CD4-positive, alpha-beta T cell treated with Interleukin-17A for 1 hour (primary cell): Measurements from ENCODE around the gene ITFG2.
"Not testable (repeated sequence)": the region's sequence is repeated elsewhere in the genome, so short reads cannot be mapped to it uniquely, and the experiment has no call there.

Source experiments
- DNase-seq: peaks from one replicate; pipeline ENCODE4 v3.0.0-alpha.2; 2020

The ITFG2 gene

GRCh38 chr12:2812290-2813213, at the start of gene ITFG2:
ITFG2 (plus strand) TSS chr12:2812668; CDS start chr12:2812761, 93 bp downstream.
- DNase-seq = peak; percentile 98

DNA sequence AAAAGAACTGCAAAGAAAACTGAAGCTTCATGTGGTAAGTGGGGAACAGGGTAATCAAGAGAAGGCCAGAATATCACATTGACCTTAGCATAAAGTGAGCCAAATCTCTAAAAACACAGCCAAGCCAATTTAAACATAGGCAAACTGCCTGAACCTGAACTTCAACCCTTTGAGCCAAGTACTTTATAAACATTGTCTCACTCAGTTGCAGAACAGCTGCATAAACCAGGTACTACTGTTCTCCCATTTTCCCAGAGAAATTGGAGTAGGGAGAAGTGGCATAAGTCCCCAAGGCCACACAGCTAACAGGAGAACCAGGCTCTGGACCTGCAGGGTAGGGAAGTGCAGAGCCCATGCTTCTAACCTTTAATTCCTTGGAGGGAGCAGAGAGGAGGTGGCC, 48.1 kb upstream of the ITFG2 start:
- no peak for DNase-seq

GRCh38 chr12:2765052-2765451, 47.4 kb upstream of the ITFG2 start:
- no peak for DNase-seq

GRCh38 chr12:2765608-2766007, 46.9 kb upstream of the ITFG2 start:
- DNase-seq = no peak

DNA sequence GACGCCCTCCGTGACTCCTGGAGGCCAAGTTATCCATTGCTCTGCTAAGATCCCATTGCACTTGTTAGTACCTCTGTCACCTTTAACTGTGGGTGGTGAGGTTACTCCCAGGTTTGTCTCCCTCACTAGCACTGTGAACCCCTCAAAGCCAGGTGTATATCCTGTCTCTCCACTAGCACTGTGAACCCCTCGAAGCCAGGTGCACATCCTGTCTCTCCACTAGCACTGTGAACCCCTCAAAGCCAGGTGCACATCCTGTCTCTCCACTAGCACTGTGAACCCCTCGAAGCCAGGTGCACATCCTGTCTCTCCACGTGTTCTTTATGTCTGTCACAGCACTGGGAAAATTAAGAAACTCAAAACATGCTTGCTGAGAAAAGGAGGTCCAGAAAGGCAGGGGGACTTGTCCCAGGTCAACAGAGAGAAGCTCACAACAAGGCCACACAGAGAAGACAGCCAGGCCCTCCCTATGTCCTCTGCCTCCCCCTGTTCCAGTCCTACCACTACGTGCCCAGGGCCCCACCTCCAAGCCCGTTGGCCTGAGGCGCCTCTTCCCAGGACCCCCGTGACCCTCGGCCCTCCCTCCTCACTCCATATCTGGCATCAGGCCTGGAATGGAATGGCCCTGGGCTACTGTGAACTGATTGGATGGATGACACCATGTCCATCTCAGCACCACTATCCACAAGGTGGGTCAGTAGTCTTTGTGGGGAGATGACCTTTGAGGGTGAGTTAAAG, 44.1 kb upstream of the ITFG2 start:
- no peak for DNase-seq

DNA sequence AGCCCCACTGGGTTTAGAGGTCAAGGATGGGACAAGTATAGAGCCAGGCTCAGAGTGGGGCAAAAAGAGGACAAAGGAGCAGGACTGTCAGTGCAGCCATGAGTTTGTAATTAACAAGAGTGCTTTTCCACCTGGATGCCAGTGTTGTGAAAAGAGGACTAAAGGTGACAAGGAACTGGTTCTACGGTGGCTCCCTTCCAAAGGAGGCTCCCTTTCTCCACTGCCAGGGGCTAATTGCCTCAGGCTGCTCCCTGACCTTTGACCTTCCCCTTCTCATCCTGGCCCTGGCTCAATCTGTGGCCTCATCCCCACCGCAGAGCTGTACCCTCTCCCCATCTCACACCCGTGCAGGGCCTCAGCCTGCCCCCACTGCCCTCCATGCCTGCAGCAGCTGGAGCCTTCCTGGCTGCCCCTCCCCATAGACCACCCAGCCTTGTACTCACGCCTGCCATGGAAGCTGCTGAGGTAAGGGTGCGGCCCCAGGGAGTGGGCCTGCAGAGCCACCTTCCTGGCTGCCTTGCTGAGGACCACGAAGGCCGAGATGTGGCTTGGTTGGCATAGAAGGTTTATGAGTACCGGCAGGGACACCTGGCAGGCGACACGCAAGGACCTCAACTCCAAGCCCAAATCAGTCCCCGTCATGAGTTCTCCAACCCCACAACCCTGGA, 42.5 kb upstream of the ITFG2 start:
- no peak for DNase-seq

DNA sequence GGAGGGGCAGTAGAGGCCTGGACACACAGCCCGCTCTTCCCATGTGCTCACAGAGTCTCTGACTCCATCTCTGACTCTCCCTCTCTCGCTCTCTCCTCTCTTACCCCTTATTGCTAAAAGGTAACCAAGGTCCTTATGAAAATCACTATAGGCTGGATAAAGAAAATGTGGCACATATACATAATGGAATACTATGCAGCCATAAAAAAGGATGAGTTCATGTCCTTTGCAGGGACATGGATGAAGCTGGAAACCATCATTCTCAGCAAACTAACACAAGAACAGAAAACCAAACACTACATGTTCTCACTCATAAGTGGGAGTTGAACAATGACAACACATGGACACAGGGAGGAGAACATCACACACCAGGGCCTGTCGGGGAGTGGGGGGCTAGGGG, 41.9 kb upstream of the ITFG2 start:
- DNase-seq = not testable (repeated sequence)

GRCh38 chr12:2772370-2772769, 40.1 kb upstream of the ITFG2 start:
- DNase-seq = no peak

GRCh38 chr12:2773199-2773875, 39.1 kb upstream of the ITFG2 start:
- no peak for DNase-seq

DNA sequence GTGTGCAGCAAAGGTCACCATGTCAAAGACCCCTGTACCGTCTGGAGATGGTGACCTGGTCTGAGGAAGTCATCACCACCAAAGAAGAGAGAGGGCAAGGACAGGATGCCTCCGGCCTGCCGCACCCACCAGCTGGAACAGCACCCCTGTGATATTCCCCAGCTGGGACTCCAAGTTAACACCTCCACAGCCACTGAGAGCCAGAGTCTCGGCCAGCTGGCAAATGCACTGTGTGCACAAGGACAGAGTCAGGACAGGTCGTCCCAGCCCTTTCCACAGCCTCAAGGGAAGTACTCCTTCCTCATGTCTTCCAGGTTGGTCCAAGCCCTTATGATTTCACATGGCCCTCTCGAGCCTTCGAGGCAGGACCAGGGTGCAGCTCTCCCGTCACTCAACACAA, 37.0 kb upstream of the ITFG2 start:
- no peak for DNase-seq

- no peak for DNase-seq
These were observed 36.2 kb upstream of the ITFG2 start for GRCh38 chr12:2776129-2776806.

DNA sequence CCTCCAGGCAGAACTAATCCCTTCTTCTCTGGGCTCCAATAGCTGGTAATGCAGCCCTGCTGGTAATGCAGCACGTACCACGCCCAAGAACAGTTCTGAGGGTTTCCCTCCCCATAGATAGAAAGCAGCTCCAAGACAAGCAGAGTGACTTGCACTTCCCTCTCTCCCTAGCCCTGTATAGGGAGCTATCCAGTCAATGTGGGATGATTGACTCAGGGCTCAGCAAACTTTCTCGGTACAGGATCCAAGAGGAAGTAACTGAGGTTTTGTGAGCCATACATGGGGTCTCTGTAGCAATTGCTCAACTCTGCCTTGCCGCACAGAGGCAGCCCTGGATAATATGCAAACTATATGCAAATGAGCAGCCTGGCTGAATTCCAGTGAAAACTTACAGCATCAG, 33.2 kb upstream of the ITFG2 start:
- no peak for DNase-seq

- peak; percentile 53 for DNase-seq
These were observed 28.4 kb upstream of the ITFG2 start for GRCh38 chr12:2783936-2784600.

GRCh38 chr12:2785017-2785416, 27.5 kb upstream of the ITFG2 start:
- no peak for DNase-seq

GRCh38 chr12:2791089-2791488, 21.4 kb upstream of the ITFG2 start:
- no peak for DNase-seq

DNA sequence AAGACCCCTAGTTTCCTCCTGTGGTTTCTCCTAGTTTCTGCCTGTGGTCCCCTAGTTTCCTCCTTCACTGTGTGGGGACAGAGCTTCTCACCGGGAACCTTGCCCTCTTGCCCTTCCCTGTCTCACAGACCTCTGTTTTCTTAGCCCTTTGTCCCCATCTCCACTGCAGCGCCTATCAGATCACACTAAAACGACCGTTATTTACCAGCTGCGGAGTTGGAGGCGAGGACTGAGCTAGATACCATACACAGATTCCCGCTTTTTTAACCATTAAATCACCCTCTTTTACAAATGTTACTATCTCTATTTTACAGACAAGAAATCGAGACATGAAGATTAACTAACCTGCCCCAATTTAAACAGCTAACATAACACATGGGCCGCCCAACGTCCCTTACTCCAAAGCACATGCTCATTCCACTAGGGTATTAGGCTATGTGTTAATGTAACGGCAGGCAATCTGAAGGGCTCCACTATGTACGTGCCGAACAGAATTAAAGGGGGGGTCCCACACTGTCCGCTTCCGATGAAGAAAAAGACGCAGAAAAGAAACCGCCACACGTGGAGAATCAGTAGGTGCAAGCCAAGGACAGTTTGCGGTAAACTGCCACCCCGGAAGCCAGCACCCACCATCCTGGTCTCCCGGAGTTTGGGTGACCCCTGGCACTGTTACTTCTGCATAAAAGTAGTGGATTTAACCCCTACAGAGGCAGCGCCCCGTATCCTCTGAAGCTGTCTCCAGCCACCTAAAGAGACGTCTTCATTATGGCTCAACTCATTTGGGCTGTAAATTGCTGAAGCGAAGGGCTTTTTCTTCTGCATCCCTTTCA, 19.6 kb upstream of the ITFG2 start:
- no peak for DNase-seq

DNA sequence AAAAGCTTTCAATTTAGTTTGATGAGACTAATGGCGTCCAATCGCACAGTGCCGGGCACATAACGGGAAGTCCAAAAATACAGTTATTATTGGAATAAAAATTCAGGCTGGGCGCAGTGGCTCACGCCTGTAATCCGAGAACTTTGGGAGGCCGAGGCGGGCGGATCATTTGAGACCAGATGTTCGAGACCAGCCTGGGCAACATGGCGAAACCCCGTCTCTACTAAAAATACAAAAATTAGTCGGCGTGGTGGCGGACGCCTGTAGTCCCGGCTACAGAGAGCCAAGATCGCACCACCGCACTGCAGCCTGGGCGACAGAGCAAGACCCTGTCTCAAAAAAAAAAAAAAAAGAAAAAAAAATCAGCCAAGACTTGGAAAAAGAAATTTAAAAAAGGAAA, 18.9 kb upstream of the ITFG2 start:
- DNase-seq = no peak

- DNase-seq = peak; percentile 17
These were observed 18.2 kb upstream of the ITFG2 start for GRCh38 chr12:2794191-2794735.

DNA sequence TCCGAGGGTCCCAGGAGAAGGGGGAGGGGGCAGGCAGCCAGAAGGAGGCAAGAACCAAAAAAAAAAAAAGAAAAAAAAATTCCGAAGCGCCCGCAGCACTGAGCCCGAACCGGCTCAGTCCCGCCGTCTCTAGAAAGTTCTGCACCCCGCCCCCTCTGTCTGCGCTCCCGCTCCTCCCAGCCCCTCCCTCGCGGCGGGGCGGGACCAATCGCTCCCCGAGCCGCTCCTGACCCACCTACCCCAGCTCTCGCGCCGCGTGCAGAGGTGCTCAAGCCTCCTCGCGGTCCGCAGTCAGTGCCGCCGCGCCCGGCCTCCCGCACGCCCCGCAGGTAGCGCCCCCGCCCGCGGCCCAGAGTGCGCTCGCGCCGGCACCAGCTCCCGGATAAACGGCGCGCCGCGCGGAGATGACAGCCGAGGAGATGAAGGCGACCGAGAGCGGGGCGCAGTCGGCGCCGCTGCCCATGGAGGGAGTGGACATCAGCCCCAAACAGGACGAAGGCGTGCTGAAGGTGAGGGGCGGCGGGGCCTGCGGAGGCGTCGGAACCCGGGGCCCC, 17.7 kb upstream of the ITFG2 start, which contains the start of gene FKBP4:
TSS of gene FKBP4 (plus strand) at position 235 of the 554 bp plus-strand sequence. CDS start at position 405, 170 bp downstream.
- DNase-seq = peak; percentile 93
